Vagina (tissue), 2 donors: ENCODE results near the gene CFAP61. TPM values are rescaled to one million over a fixed set of nuclear protein-coding genes. Genes with fewer than 3 reads are reported as not detected.

Source experiments
- DNase-seq, 2 donors: peaks; one replicate each; pipeline ENCODE4 v3.0.0-alpha.2; 2017; ENCODE audit errors: extremely low spot score in 2 of 2
- H3K27ac ChIP-seq: fragments of 200-600 bp; sonication (generic); one replicate; pipeline ENCODE4 v1.5.1; 2019
- H3K27me3 ChIP-seq: fragments of 200-600 bp; sonication (generic); one replicate; pipeline ENCODE4 v1.5.1; 2019
- H3K36me3 ChIP-seq, 2 donors: fragments of 200-600 bp; sonication (generic); one replicate each; pipeline ENCODE4 v1.5.1; 2017 to 2019
- H3K4me1 ChIP-seq: fragments of 200-600 bp; sonication (generic); one replicate; pipeline ENCODE4 v1.5.1; 2019
- H3K4me3 ChIP-seq, 2 donors: fragments of 200-600 bp; sonication (generic); 1 replicate in 1 of 2; 2 replicates in 1 of 2; pipeline ENCODE4 v1.5.1; 2016 to 2019
- H3K9me3 ChIP-seq: fragments of 200-600 bp; sonication (generic); one replicate; pipeline ENCODE4 v1.5.1; 2019
- POLR2A ChIP-seq, 2 donors: fragments of 450-650 bp; IDR thresholded peaks; one replicate each; pipeline ENCODE4 v1.6.1; 2017; ENCODE audit warnings: antibody characterized with exemption in 2 of 2, mild to moderate bottlenecking in 2 of 2, moderate library complexity in 2 of 2
- POLR2AphosphoS5 ChIP-seq, 2 donors: sonication (generic); formaldehyde crosslinking; IDR thresholded peaks; one replicate each; pipeline ENCODE4 v1.9.0; 2017; ENCODE audit warnings: antibody characterized with exemption in 2 of 2, mild to moderate bottlenecking in 2 of 2, low read depth in 1 of 2; ENCODE audit not compliant: insufficient read depth in 1 of 2
- intact Hi-C: fragments of 100-400 bp; cut with DNase I; formaldehyde crosslinking; loops from one replicate; pipeline ENCODE4 v1.15.1; 2023
- total RNA-seq: library from RNA; depleted of rRNA; stranded (reverse); fragments of >200 nt; gene quantifications from one replicate; pipeline ENCODE4 v1.2.3, GENCODE V29; 2016
- TF ChIP-seq, protein P1 (sequence below), 3 experiments: fragments of 450-650 bp in 2 of 3; fragments of 200-600 bp in 1 of 3; sonication (generic) in 1 of 3; IDR thresholded peaks; one replicate each; pipeline ENCODE4 v1.5.1; 2017 to 2019; ENCODE audit warnings: antibody characterized with exemption in 3 of 3, mild to moderate bottlenecking in 2 of 3, moderate library complexity in 2 of 3

CFAP61 gene
- total RNA-seq, 1 donor from 2014 or later: 1.5 TPM

- Histone ChIP-seq H3K9me3 (no peaks in the 10 kb centered on the region), H3K27ac (no peak overlapping the region), H3K4me3 (no peak overlapping the region), H3K4me1 (no peaks in the 10 kb centered on the region), H3K36me3 (no peaks in the 10 kb centered on the region), H3K27me3 (no peaks in the 10 kb centered on the region)
- no peak for DNase-seq
- TF ChIP-seq, protein P1, sequence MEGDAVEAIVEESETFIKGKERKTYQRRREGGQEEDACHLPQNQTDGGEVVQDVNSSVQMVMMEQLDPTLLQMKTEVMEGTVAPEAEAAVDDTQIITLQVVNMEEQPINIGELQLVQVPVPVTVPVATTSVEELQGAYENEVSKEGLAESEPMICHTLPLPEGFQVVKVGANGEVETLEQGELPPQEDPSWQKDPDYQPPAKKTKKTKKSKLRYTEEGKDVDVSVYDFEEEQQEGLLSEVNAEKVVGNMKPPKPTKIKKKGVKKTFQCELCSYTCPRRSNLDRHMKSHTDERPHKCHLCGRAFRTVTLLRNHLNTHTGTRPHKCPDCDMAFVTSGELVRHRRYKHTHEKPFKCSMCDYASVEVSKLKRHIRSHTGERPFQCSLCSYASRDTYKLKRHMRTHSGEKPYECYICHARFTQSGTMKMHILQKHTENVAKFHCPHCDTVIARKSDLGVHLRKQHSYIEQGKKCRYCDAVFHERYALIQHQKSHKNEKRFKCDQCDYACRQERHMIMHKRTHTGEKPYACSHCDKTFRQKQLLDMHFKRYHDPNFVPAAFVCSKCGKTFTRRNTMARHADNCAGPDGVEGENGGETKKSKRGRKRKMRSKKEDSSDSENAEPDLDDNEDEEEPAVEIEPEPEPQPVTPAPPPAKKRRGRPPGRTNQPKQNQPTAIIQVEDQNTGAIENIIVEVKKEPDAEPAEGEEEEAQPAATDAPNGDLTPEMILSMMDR (IDR thresholded peaks at IDR 0.05): no peak
- TF ChIP-seq POLR2AphosphoS5 (IDR thresholded peaks at IDR 0.05; ENCODE audit: insufficient read depth in 1 of 2, low read depth in 1 of 2): no peak
- TF ChIP-seq POLR2A (IDR thresholded peaks at IDR 0.05): no peak
- intact Hi-C loops: no loop called here
Observed at GRCh38 chr20:20375862-20376261, 323.5 kb downstream of the CFAP61 start.

GRCh38 chr20:20386192-20386591 is 333.9 kb downstream of the CFAP61 start:
- no peaks in the 10 kb centered on the region for H3K27me3 ChIP-seq
- H3K4me1 ChIP-seq: no peaks in the 10 kb centered on the region
- TF ChIP-seq, protein P1 (IDR thresholded peaks at IDR 0.05): no peak
- no peak for TF ChIP-seq POLR2AphosphoS5 (IDR thresholded peaks at IDR 0.05; ENCODE audit: insufficient read depth in 1 of 2, low read depth in 1 of 2)
- no peak for TF ChIP-seq POLR2A (IDR thresholded peaks at IDR 0.05)
- no peaks in the 10 kb centered on the region for H3K36me3 ChIP-seq
- no peak overlapping the region for H3K4me3 ChIP-seq
- no peak overlapping the region for H3K27ac ChIP-seq
- intact Hi-C loops: no loop called here
- no peak for DNase-seq
- H3K9me3 ChIP-seq: no peaks in the 10 kb centered on the region

GRCh38 chr20:20390393-20390792 is 338.1 kb downstream of the CFAP61 start:
- H3K4me3 ChIP-seq: no peak overlapping the region
- intact Hi-C loops: no loop called here
- no peaks in the 10 kb centered on the region for H3K9me3 ChIP-seq
- no peak overlapping the region for H3K27ac ChIP-seq
- H3K36me3 ChIP-seq: no peaks in the 10 kb centered on the region
- DNase-seq: no peak
- TF ChIP-seq POLR2AphosphoS5 (IDR thresholded peaks at IDR 0.05; ENCODE audit: insufficient read depth in 1 of 2, low read depth in 1 of 2) (no peak), POLR2A (IDR thresholded peaks at IDR 0.05) (no peak)
- TF ChIP-seq, protein P1 (IDR thresholded peaks at IDR 0.05): no peak
- H3K4me1 ChIP-seq: no peaks in the 10 kb centered on the region
- no peaks in the 10 kb centered on the region for H3K27me3 ChIP-seq

DNA sequence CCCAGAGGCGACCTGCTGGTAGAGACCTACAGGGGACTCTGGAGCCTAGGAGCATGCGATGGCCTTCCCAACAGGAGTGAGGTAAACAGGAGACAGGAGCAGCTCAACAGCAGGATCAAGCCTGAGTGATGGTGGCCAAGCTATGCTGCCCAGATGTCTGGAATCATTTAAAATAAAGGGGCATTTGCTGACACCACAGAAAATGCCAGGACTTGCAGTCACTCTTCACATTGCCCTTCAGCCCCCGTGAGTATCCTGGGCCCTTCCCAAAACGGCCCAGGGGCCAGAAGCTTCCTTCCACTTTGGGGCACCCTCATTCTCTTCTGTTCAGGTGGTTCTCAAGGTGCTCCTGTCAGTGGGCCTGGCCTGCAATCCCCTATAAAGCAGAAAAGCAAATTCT is 338.8 kb downstream of the CFAP61 start:
- intact Hi-C loops: no loop called here
- H3K36me3 ChIP-seq: no peaks in the 10 kb centered on the region
- no peak for DNase-seq

DNA sequence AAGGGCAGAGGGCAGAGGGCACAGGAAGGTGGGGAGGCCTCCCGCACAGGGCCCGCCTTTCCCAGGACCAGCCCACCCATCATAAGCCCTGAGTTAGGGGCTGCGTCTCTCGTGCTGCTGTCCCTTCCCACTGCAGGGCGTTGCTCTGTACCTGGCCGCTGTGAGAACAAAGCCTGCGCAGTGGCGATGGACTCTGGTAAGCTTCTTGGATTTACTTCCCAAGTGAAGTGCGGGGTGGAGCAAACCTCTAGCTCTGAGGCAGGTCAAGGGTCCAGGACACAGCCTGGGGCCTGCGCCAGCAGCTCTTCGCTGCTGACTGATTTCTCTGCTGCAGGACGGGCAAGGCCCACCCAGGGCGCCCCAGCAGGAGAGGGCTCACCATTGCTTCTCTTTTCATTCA is 339.4 kb downstream of the CFAP61 start:
- intact Hi-C loops: no loop called here
- Histone ChIP-seq H3K4me1 (no peaks in the 10 kb centered on the region), H3K27ac (no peak overlapping the region), H3K4me3 (no peak overlapping the region), H3K9me3 (no peaks in the 10 kb centered on the region), H3K36me3 (no peaks in the 10 kb centered on the region), H3K27me3 (no peaks in the 10 kb centered on the region)
- no peak for DNase-seq
- TF ChIP-seq POLR2A (IDR thresholded peaks at IDR 0.05): no peak
- TF ChIP-seq, protein P1 (IDR thresholded peaks at IDR 0.05): no peak

More for the DNA sequence above, 338.8 kb downstream of the CFAP61 start:
- Histone ChIP-seq H3K4me1 (no peaks in the 10 kb centered on the region), H3K27me3 (no peaks in the 10 kb centered on the region), H3K9me3 (no peaks in the 10 kb centered on the region), H3K27ac (no peak overlapping the region), H3K4me3 (no peak overlapping the region)
- TF ChIP-seq POLR2AphosphoS5 (IDR thresholded peaks at IDR 0.05; ENCODE audit: insufficient read depth in 1 of 2, low read depth in 1 of 2) (no peak), POLR2A (IDR thresholded peaks at IDR 0.05) (no peak)
- TF ChIP-seq, protein P1 (IDR thresholded peaks at IDR 0.05): no peak
